Ishikawa (cell line): ENCODE data around the gene VWF.

Experiments
- EP300 ChIP-seq: IDR thresholded peaks from 2 replicates; pipeline ENCODE4 v1.6.1; 2012; ENCODE audit warnings: borderline replicate concordance
- RAD21 ChIP-seq: IDR thresholded peaks from 2 replicates; pipeline ENCODE4 v1.6.1; 2012; ENCODE audit warnings: low read depth
- REST ChIP-seq: IDR thresholded peaks from 2 replicates; pipeline ENCODE4 v1.6.1; 2012; ENCODE audit warnings: low read depth, mild to moderate bottlenecking
- USF1 ChIP-seq: IDR thresholded peaks from 2 replicates; pipeline ENCODE4 v1.6.1; 2012
- YY1 ChIP-seq: IDR thresholded peaks from 2 replicates; pipeline ENCODE4 v1.6.1; 2012; ENCODE audit warnings: low read depth
- TF ChIP-seq, protein P1 (sequence below): IDR thresholded peaks from 2 replicates; pipeline ENCODE4 v1.6.1; 2012

- TF ChIP-seq USF1 (no peak), EP300 (no peak), RAD21 (no peak), REST (no peak), YY1 (no peak)
- TF ChIP-seq, protein P1, sequence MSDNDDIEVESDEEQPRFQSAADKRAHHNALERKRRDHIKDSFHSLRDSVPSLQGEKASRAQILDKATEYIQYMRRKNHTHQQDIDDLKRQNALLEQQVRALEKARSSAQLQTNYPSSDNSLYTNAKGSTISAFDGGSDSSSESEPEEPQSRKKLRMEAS: no peak
Observed at GRCh38 chr12:6096527-6096926, 27.9 kb downstream of the VWF start.
